ENCODE data around the gene SYT12.

GRCh38 chr11:67099831-67100324, 76.9 kb downstream of the SYT12 start:
- TF ChIP-seq CTCF (conservative IDR thresholded peaks at IDR 0.05; ENCODE audit: low read length) = no peak
- no peak for TF ChIP-seq EZH2phosphoT487 (IDR thresholded peaks at IDR 0.05; ENCODE audit: borderline replicate concordance, low read depth, low read length)

All from OCI-LY7 (cell line).